K562 (cell line): Measurements from ENCODE around the gene POLD1. TPM values are rescaled to one million over a fixed set of nuclear protein-coding genes. Genes with fewer than 3 reads are reported as not detected.

Experiments
- ATAC-seq: fragments of 200-7000 bp; cut with Tn5 transposase; 3 replicates; pipeline ENCODE4 v1.9.1; 2020; ENCODE audit warnings: moderate library complexity
- BruUV-seq: library from RNA; stranded (reverse); fragments of 400-500 nt; replicated peaks from 2 replicates; lab custom pipeline; 2021; lab: Mats Ljungman, UMichigan
- CTCF ChIA-PET: fragments of 300-600 bp; formaldehyde crosslinking; extraction: SDS; loops from one replicate; lab custom pipeline; 2021; ENCODE audit warnings: low intra/inter-chr PET ratio; lab: Yijun Ruan, JAX
- POLR2A ChIA-PET: fragments of 300-600, 350-650 bp; sonication (Branson Sonifier 250); formaldehyde crosslinking; extraction: SDS; loops from one replicate; lab custom pipeline; 2021; ENCODE audit warnings: antibody characterized with exemption, inconsistent platforms; lab: Yijun Ruan, JAX
- DNase-seq, 4 experiments: peaks; one replicate each; pipeline versions ENCODE4 v3.0.0 to v3.0.0-alpha.2; 2011 to 2018; ENCODE audit warnings: low spot score in 3 of 4, mixed read lengths in 3 of 4; ENCODE audit errors: extremely low read depth in 1 of 4
- FAIRE-seq: peaks from 2 replicates; lab custom pipeline; 2011; peaks lifted over from hg19 to GRCh38; lab: Jason Lieb, UNC
- H2AFZ ChIP-seq: 2 replicates; pipeline ENCODE4 v1.6.0; 2011; ENCODE audit warnings: low read depth, low read length, control low read depth, inconsistent platforms
- H3K27ac ChIP-seq: fragments of 200-600 bp; 3 replicates; pipeline ENCODE4 v1.8.0; 2011; ENCODE audit warnings: low read depth, mild to moderate bottlenecking, control low read depth, inconsistent platforms, low read length, moderate library complexity, mixed read lengths; ENCODE audit errors: extremely low read depth
- H3K27me3 ChIP-seq, 2 experiments: fragments of 300-600 bp in 1 of 2; 2 replicates in 1 of 2; 3 replicates in 1 of 2; pipeline versions ENCODE4 v1.6.0 to v1.8.0; 2011; ENCODE audit warnings: inconsistent platforms in 2 of 2, low read length in 2 of 2, mild to moderate bottlenecking in 1 of 2, mixed read lengths in 1 of 2, moderate library complexity in 1 of 2; ENCODE audit not compliant: control insufficient read depth in 2 of 2, insufficient read depth in 2 of 2
- H3K36me3 ChIP-seq: fragments of 300-600 bp; 3 replicates; pipeline ENCODE4 v1.8.0; 2011; ENCODE audit warnings: mild to moderate bottlenecking, low read length, inconsistent platforms; ENCODE audit not compliant: control insufficient read depth, insufficient read depth
- H3K4me1 ChIP-seq, 2 experiments: fragments of 200-600 bp in 1 of 2; replicated peaks in 1 of 2; 2 replicates in 1 of 2; 3 replicates in 1 of 2; pipeline versions ENCODE4 v1.5.1 to v1.8.0; 2011; ENCODE audit warnings: inconsistent platforms in 2 of 2, low read length in 2 of 2, mild to moderate bottlenecking in 1 of 2, mixed read lengths in 1 of 2, moderate library complexity in 1 of 2; ENCODE audit not compliant: control insufficient read depth in 2 of 2, insufficient read depth in 2 of 2
- H3K4me2 ChIP-seq: 2 replicates; pipeline ENCODE4 v1.6.1; 2011; ENCODE audit warnings: low read length, control low read depth, inconsistent platforms, mixed read lengths; ENCODE audit not compliant: insufficient read depth
- H3K4me3 ChIP-seq: fragments of 200-600 bp; sonication (generic), shearing (Covaris generic); 2 replicates; pipeline ENCODE4 v1.5.1; 2016; ENCODE audit warnings: control low read depth, inconsistent platforms
- H3K79me2 ChIP-seq: fragments of 200-600 bp; 3 replicates; pipeline ENCODE4 v1.8.0; 2011; ENCODE audit warnings: low read length, inconsistent platforms; ENCODE audit not compliant: control insufficient read depth, insufficient read depth
- H3K9ac ChIP-seq, 2 experiments: 2 replicates each; pipeline versions ENCODE4 v1.6.0 to v1.6.1; 2011; ENCODE audit warnings: low read depth in 2 of 2, low read length in 2 of 2, control low read depth in 1 of 2, inconsistent platforms in 1 of 2, mild to moderate bottlenecking in 1 of 2, mixed read lengths in 1 of 2; ENCODE audit not compliant: insufficient read depth in 1 of 2
- H3K9me1 ChIP-seq: one replicate; pipeline ENCODE4 v1.6.0; 2011; ENCODE audit warnings: inconsistent platforms, mild to moderate bottlenecking, low read length, moderate library complexity; ENCODE audit not compliant: control insufficient read depth, insufficient read depth
- H3K9me3 ChIP-seq: replicated peaks from 2 replicates; pipeline ENCODE4 v1.5.1; 2011; ENCODE audit warnings: low read depth, low read length, inconsistent platforms; ENCODE audit not compliant: control insufficient read depth, insufficient read depth
- H4K20me1 ChIP-seq: replicated peaks from 2 replicates; pipeline ENCODE4 v1.6.1; 2011; ENCODE audit warnings: low read length, inconsistent platforms, mixed read lengths; ENCODE audit not compliant: control insufficient read depth, insufficient read depth
- CREB1 ChIP-seq, 2 experiments: sonication (generic) in 1 of 2; formaldehyde crosslinking in 1 of 2; IDR thresholded peaks; 2 replicates each; pipeline versions ENCODE4 v1.6.1 to v1.8.0; 2012 to 2022; ENCODE audit warnings: inconsistent platforms in 1 of 2, mild to moderate bottlenecking in 1 of 2, missing genetic modification reagents in 1 of 2, moderate library complexity in 1 of 2
- ILK ChIP-seq: fragments of 450-650 bp; IDR thresholded peaks from 2 replicates; pipeline ENCODE4 v1.6.1; 2016; ENCODE audit warnings: missing genetic modification characterization, low read depth, mild to moderate bottlenecking, missing compliant biosample characterization, moderate library complexity, borderline replicate concordance
- NFE2 ChIP-seq: IDR thresholded peaks from 2 replicates; pipeline ENCODE4 v1.6.1; 2014; ENCODE audit warnings: antibody characterized with exemption, low read depth
- RBM14 ChIP-seq: fragments of 200-400 bp; formaldehyde crosslinking; IDR thresholded peaks from 2 replicates; pipeline ENCODE4 v1.6.1; 2018; ENCODE audit warnings: low read depth, mild to moderate bottlenecking, low read length, moderate library complexity, borderline replicate concordance; ENCODE audit not compliant: insufficient read depth
- SMARCB1 ChIP-seq: IDR thresholded peaks from 2 replicates; pipeline ENCODE4 v1.6.1; 2011; ENCODE audit warnings: improper control_type of control experiment, low read depth; ENCODE audit not compliant: insufficient read length
- SNRNP70 ChIP-seq: fragments of 200-400 bp; formaldehyde crosslinking; optimal IDR thresholded peaks from 2 replicates; pipeline ENCODE3; 2017; ENCODE audit warnings: low read depth, low read length
- TBP ChIP-seq: optimal IDR thresholded peaks from 2 replicates; pipeline ENCODE3; 2011; ENCODE audit warnings: low read depth, low read length, improper control_type of control experiment
- ZBTB9 ChIP-seq: fragments of 450-650 bp; formaldehyde crosslinking; IDR thresholded peaks from 2 replicates; pipeline ENCODE4 v1.4.0; 2020; ENCODE audit warnings: mild to moderate bottlenecking, moderate library complexity
- ZNF121 ChIP-seq: sonication (generic); formaldehyde crosslinking; conservative IDR thresholded peaks from 2 replicates; pipeline ENCODE4 v1.8.0; 2022; ENCODE audit warnings: missing genetic modification reagents
- ZNF140 ChIP-seq: fragments of 250-450 bp; sonication (Bioruptor Pico); IDR thresholded peaks from 2 replicates; pipeline ENCODE4 v1.8.0; 2021; ENCODE audit warnings: moderate library complexity, mild to moderate bottlenecking, inconsistent platforms
- ZNF324 ChIP-seq: fragments of 250-450 bp; sonication (Bioruptor Pico); IDR thresholded peaks from 2 replicates; pipeline ENCODE4 v1.4.0; 2020; ENCODE audit warnings: mild to moderate bottlenecking
- ZNF699 ChIP-seq: fragments of 250-450 bp; sonication (Bioruptor Pico); IDR thresholded peaks from 2 replicates; pipeline ENCODE4 v1.8.0; 2021; ENCODE audit warnings: mild to moderate bottlenecking, moderate library complexity; ENCODE audit not compliant: insufficient replicate concordance
- ZNF717 ChIP-seq: fragments of 250-450 bp; sonication (Bioruptor Pico); IDR thresholded peaks from 2 replicates; pipeline ENCODE4 v1.5.0; 2021
- WGBS: fragments of 100-300 bp; shearing (Covaris generic); methylation state at CpG from one replicate; pipeline ENCODE4 v1.1.6; 2016; ENCODE audit warnings: low coverage, mixed read lengths; ENCODE audit not compliant: insufficient coverage; ENCODE audit errors: missing lambda C conversion rate; 5-methylcytosine and 5-hydroxymethylcytosine counted together
- in situ Hi-C: fragments of 300-500 bp; cut with MboI; formaldehyde crosslinking; loops from 4 replicates; pipeline ENCODE4 v1.15.0; 2018; ENCODE audit warnings: inconsistent platforms, mixed read lengths
- intact Hi-C: fragments of 100-400 bp; cut with micrococcal nuclease; formaldehyde crosslinking; loops from 2 replicates; pipeline ENCODE4 v1.14.2; 2022
- polyA plus RNA-seq, 8 experiments: library from polyadenylated mRNA; depleted of rRNA in 4 of 8; stranded (reverse) in 5 of 8; unstranded in 3 of 8; fragments of >200 nt; fragmentation: Nextera tagmentation in 2 of 8; fragmentation: Illumina TruSeq in 1 of 8; extraction: Ambion mirVana in 2 of 8; extraction: Trizol in 1 of 8; gene quantifications; 2 replicates each; pipeline versions ENCODE4 v1.2.1 to v1.2.3, GENCODE V29; 2011 to 2014; ENCODE audit warnings: inconsistent platforms in 1 of 8, missing spikeins in 1 of 8
- total RNA-seq, 7 experiments: library from RNA; depleted of rRNA in 6 of 7; stranded (reverse); fragments of >200 nt in 6 of 7; fragmentation: Illumina TruSeq in 2 of 7; extraction: Trizol in 2 of 7; gene quantifications; 2 replicates each; pipeline versions ENCODE4 v1.2.1 to v1.2.3, GENCODE V29; 2011 to 2021; ENCODE audit warnings: low replicate concordance in 1 of 7

POLD1 gene
- total and polyA plus RNA-seq, 9 of the 15 experiments (the other 6 are each of a cell fraction or from before 2014, with no cell fraction given): 1.3 to 312 (median 47.8) TPM

DNA sequence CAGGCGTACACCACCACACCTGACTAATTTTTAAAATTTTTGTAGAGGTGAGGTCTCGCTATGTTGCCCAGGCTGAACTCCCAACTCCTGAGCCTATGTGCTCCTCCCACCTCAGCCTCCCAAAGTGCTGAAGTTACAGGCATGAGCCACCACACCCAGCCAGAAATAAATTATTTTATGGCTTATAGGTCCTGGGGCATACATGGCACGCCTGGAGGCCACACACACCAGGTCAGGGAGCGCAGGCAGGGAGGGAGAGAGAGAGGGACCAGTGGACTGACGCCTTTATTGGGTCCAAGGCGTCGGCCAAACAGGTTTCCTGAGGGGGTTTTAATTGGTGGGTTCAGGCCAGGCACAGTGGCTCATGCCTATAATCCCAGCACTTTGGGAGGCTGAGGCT lies 41.4 kb downstream of the POLD1 start:
- peaks cover 0 to 11% of the 10 kb centered on the region in 2 experiments; a peak in 2 of 5 replicates for H3K4me1 ChIP-seq
- 61% methylated on average over 7 of the region's 7 CpGs for WGBS
- no peak for ATAC-seq

GRCh38 chr19:50427318-50427925 lies 43.3 kb downstream of the POLD1 start:
- CTCF ChIA-PET: no interaction called here
- WGBS: 82% methylated on average over 16 of the region's 26 CpGs
- no peak overlapping the region for H3K4me2 ChIP-seq
- FAIRE-seq (no peak), DNase-seq (no peak), ATAC-seq (no peak)
- no peak overlapping the region for H2AFZ ChIP-seq
- H4K20me1 ChIP-seq: no peaks in the 10 kb centered on the region
- no peaks in the 10 kb centered on the region for H3K27me3 ChIP-seq
- TF ChIP-seq NFE2 (no peak), CREB1 (IDR thresholded peaks at IDR 0.05) (no peak), CREB1 (CRISPR knock-in tag; IDR thresholded peaks at IDR 0.05) (no peak), ZBTB9 (CRISPR knock-in tag) (no peak), ZNF121 (CRISPR knock-in tag) (peak; percentile 72), TBP (no peak), ZNF699 (CRISPR knock-in tag) (no peak)
- H3K36me3 ChIP-seq: no peaks in the 10 kb centered on the region
- H3K27ac ChIP-seq: no peak overlapping the region
- POLR2A ChIA-PET: interaction anchor here (0.6 to 1.0 kb wide), 2 partner anchors 16 to 23 kb away, joined by 5 to 6 read pairs; no protein-coding TSS in a partner anchor
- in situ Hi-C loops (no loop called here), intact Hi-C loops (no loop called here)
- no peaks in the 10 kb centered on the region for H3K79me2 ChIP-seq
- no peaks in the 10 kb centered on the region for H3K9me1 ChIP-seq
- no peak overlapping the region for H3K4me3 ChIP-seq
- H3K9ac ChIP-seq: no peak overlapping the region
- no peaks in the 10 kb centered on the region for H3K9me3 ChIP-seq
- BruUV-seq: no TSS peak
- peaks cover 7 to 25% of the 10 kb centered on the region in 2 experiments; a peak in 4 of 5 replicates for H3K4me1 ChIP-seq

More for the DNA sequence above, 41.4 kb downstream of the POLD1 start:
- intact Hi-C loops (no loop called here), in situ Hi-C loops (no loop called here)
- H3K27ac ChIP-seq: no peak overlapping the region
- H3K9me1 ChIP-seq: no peaks in the 10 kb centered on the region
- no peaks in the 10 kb centered on the region for H3K36me3 ChIP-seq
- FAIRE-seq (no peak), DNase-seq (no peak)
- H3K9me3 ChIP-seq: no peaks in the 10 kb centered on the region
- no peak overlapping the region; a peak in 1 of 4 replicates for H3K9ac ChIP-seq
- H3K27me3 ChIP-seq: no peaks in the 10 kb centered on the region
- no peaks in the 10 kb centered on the region for H3K79me2 ChIP-seq
- no peak overlapping the region for H3K4me2 ChIP-seq
- BruUV-seq: no TSS peak
- no peak overlapping the region for H3K4me3 ChIP-seq
- no peaks in the 10 kb centered on the region for H4K20me1 ChIP-seq
- ChIA-PET POLR2A (no interaction called here), CTCF (no interaction called here)
- no peak overlapping the region for H2AFZ ChIP-seq
- TF ChIP-seq ZNF140 (CRISPR knock-in tag) (no peak), ZNF717 (CRISPR knock-in tag) (no peak), SNRNP70 (no peak), RBM14 (no peak), ZNF324 (CRISPR knock-in tag) (no peak), ILK (no peak), SMARCB1 (no peak)
